ENCODE results near the gene CAPZA1. TPM values are rescaled to one million over a fixed set of nuclear protein-coding genes. Genes with fewer than 3 reads are reported as not detected.

Gene CAPZA1
- polyA plus RNA-seq, 1 of the 3 experiments (the other 2 are of a cell fraction) = 50.8 TPM

GRCh38 chr1:112599477-112599876, 20.2 kb upstream of the CAPZA1 start:
- no peak for DNase-seq
- H3K9me2 ChIP-seq = no peaks in the 10 kb centered on the region
- H3F3A ChIP-seq (replicated peaks; ENCODE audit: insufficient read depth) = no peaks in the 10 kb centered on the region
- no peak overlapping the region for H2AFZ ChIP-seq (ENCODE audit: low read depth)
- ChIA-PET CTCF (interaction anchor here (1.3 kb wide), 1 partner anchor 14 kb away, joined by 3 read pairs; no protein-coding TSS in a partner anchor), POLR2A (no interaction called here)
- H3K4me2 ChIP-seq = no peak overlapping the region
- 98% methylated on average over 4 of the region's 4 CpGs for whole genome bisulfite sequencing (ENCODE audit: low lambda C conversion rate)
- peaks cover 35 to 66% of the 10 kb centered on the region in 2 experiments for H3K36me3 ChIP-seq (replicated peaks in 1 of 2; ENCODE audit: control insufficient read depth in 1 of 2, insufficient read depth in 2 of 2, low read length in 1 of 2)
- H3K4me3 ChIP-seq (ENCODE audit: low read depth in 2 of 2, low read length in 1 of 2) = no peak overlapping the region
- TF ChIP-seq PBX3 (IDR thresholded peaks at IDR 0.05) = no peak
- no peak for TF ChIP-seq CHD2 (IDR thresholded peaks at IDR 0.05; ENCODE audit: low read length, partially characterized antibody)
- TF ChIP-seq MXI1 (IDR thresholded peaks at IDR 0.05; ENCODE audit: low read depth, low read length) = no peak
- TF ChIP-seq SIN3A (IDR thresholded peaks at IDR 0.05; ENCODE audit: borderline replicate concordance, low read depth, low read length) = no peak
- TF ChIP-seq JUND (IDR thresholded peaks at IDR 0.05) = no peak
- TF ChIP-seq GABPA (IDR thresholded peaks at IDR 0.05; ENCODE audit: low read depth) = no peak
- no peak for TF ChIP-seq RXRA (IDR thresholded peaks at IDR 0.05; ENCODE audit: borderline replicate concordance, low read depth)
- no peak for TF ChIP-seq TCF12 (IDR thresholded peaks at IDR 0.05)
- TF ChIP-seq FOSL2 (IDR thresholded peaks at IDR 0.05; ENCODE audit: borderline replicate concordance, low read depth) = no peak
- TF ChIP-seq FOXM1 (IDR thresholded peaks at IDR 0.05; ENCODE audit: low read depth) = no peak
- no peak for TF ChIP-seq POLR2AphosphoS5 (IDR thresholded peaks at IDR 0.05; ENCODE audit: low read depth, low read length)
- H3K9ac ChIP-seq = no peak overlapping the region
- H3K9me3 ChIP-seq = no peaks in the 10 kb centered on the region
- no peaks in the 10 kb centered on the region for H4K20me1 ChIP-seq (ENCODE audit: insufficient read depth)
- peaks cover 0 to 8% of the 10 kb centered on the region in 2 experiments; a peak in 2 of 4 replicates for H3K4me1 ChIP-seq (ENCODE audit: control insufficient read depth in 1 of 2, insufficient read depth in 2 of 2, low read depth in 1 of 2, low read length in 1 of 2)
- H3K27me3 ChIP-seq (ENCODE audit: insufficient read depth) = no peaks in the 10 kb centered on the region
- no peak overlapping the region for H3K27ac ChIP-seq (ENCODE audit: low read depth in 2 of 2, low read length in 1 of 2)
- H3K79me2 ChIP-seq (ENCODE audit: insufficient read depth) = no peaks in the 10 kb centered on the region

GRCh38 chr1:112603012-112603411, 16.6 kb upstream of the CAPZA1 start:
- no peaks in the 10 kb centered on the region for H4K20me1 ChIP-seq (ENCODE audit: insufficient read depth)
- no peak overlapping the region for H2AFZ ChIP-seq (ENCODE audit: low read depth)
- H3F3A ChIP-seq (replicated peaks; ENCODE audit: insufficient read depth) = no peaks in the 10 kb centered on the region
- H3K9me3 ChIP-seq = no peaks in the 10 kb centered on the region
- 95% methylated on average over 2 of the region's 2 CpGs for WGBS (ENCODE audit: low lambda C conversion rate)
- H3K4me1 ChIP-seq (ENCODE audit: control insufficient read depth in 1 of 2, insufficient read depth in 2 of 2, low read depth in 1 of 2, low read length in 1 of 2) = no peaks in the 10 kb centered on the region
- H3K27ac ChIP-seq (ENCODE audit: low read depth in 2 of 2, low read length in 1 of 2) = no peak overlapping the region
- H3K4me3 ChIP-seq (ENCODE audit: low read depth in 2 of 2, low read length in 1 of 2) = no peak overlapping the region
- H3K9ac ChIP-seq = no peak overlapping the region
- CTCF ChIA-PET = interaction anchor here (2.5 kb wide), 1 partner anchor 11 kb away, joined by 7 read pairs; no protein-coding TSS in a partner anchor
- no peaks in the 10 kb centered on the region for H3K27me3 ChIP-seq (ENCODE audit: insufficient read depth)
- TF ChIP-seq ZBTB33 (IDR thresholded peaks at IDR 0.05; ENCODE audit: borderline replicate concordance, low read depth) = no peak
- H3K36me3 ChIP-seq (replicated peaks in 1 of 2; ENCODE audit: control insufficient read depth in 1 of 2, insufficient read depth in 2 of 2, low read length in 1 of 2) = peaks cover 36 to 62% of the 10 kb centered on the region in 2 experiments
- H3K9me2 ChIP-seq = no peaks in the 10 kb centered on the region
- no peak for DNase-seq
- POLR2A ChIA-PET = no interaction called here
- no peaks in the 10 kb centered on the region for H3K79me2 ChIP-seq (ENCODE audit: insufficient read depth)
- no peak overlapping the region for H3K4me2 ChIP-seq

All from SK-N-SH (cell line).